ENCODE results near the gene CD74. TPM values are rescaled to one million over a fixed set of nuclear protein-coding genes. Genes with fewer than 3 reads are reported as not detected.

The CD74 gene
- total RNA-seq, 1 experiment from 2014 or later = not detected

- DNase-seq (ENCODE audit: low spot score) = peak; percentile 84
These were observed 2.0 kb downstream of the CD74 start for GRCh38 chr5:150410524-150411244.

DNA sequence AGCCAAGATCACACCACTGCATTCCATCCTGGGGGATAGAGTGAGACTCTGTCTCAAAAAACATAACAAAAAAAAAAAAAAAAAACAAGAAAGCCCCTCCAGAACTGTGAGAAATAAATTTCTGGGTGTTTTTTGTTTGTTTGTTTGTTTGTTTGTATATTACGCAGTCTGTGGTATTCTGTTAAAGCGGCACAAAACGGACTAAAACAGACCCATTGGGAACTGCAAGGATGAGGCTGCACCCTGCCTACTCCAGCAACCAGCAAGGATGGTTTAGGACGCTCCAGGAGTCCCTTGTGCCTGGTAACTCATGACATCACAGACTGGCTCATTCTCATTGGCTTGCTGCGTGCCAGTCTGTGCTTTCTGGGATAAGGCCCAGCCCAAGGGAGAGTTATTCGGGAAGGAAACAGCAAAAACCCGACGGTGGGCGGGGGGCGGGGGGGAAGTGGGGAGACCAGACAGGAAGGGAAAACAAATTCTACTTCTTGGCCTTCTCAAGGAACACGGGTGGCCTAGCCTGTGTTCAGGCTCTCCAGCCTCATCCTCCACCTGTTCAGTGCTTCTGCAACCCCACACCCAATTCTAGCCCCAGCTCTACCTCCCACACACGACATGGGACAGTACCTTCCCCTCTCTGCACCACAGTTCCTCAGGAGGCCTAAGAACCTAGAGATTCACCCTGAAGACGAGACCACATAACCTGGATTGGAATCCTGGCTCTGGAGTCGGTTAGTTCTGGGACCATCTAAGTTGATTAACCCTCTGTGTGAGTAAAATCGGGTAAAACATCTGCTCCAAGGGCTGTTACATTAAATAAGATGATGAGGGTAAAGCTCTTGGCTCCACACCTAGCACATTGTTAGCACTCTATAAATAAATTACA is 2.8 kb downstream of the CD74 start:
- peak; percentile 95 for DNase-seq (ENCODE audit: low spot score)

DNA sequence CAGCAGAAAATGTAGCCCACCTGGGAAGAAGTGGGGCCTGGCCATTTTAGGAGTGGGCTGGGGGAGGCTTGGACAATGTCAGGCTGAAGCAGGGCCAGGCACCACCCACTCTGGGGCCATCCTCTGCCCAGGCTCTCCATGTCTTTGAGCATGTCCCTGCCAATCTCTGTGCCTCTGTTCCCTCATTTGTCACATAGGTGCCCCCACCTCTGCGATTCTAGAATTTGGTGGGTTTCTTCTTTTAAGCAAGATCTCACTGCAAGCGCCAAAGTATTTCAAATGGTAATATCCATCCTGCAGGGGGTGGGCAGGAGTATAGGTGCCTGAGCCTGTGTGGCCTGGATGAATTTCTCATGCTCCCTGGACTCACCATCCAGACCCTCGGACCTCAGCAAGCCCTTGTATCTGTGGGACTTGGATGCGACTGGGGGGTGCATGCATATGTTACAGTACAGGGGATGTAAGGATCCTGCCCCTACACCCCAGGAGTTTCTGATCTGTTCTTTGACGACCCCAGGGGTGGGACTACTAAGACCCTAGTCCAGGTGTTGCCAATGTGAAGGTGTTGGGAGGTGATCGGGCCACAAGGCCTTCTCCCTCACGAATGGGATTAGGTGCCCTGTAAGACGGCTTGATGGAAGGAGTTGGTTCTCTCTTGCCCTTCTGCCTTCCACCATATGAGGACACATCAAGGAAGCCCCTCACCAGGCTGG is 4.3 kb downstream of the CD74 start:
- no peak for DNase-seq (ENCODE audit: low spot score)

DNA sequence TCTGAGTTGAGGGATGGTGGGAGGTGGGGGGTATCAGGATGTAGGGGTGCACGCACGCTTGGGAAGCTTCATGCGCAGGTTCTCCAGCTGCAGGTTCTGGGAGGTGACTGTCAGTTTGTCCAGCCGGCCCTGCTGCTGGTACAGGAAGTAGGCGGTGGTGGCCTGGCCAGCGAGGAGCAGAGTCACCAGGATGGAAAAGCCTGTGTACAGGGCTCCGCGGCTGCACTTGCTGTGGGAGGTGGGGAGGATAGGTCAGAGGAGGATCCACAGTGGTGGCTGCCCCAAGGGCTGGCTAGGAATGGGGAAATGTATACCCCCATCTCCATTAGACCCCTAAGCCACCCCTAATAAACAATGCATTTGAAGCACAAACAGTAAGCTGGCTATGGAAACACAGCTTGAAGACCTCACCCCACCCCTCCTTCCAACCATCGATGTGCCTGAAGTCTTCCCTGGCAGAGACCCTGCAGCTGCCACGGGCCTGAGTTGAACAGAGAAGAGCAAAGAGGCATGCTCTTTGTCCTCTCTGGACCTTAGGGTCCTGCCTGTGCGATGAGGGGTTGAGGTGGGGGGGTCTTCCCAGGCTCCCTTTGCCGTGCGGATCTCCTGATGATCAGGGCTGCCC is 5.5 kb downstream of the CD74 start:
- no peak for DNase-seq (ENCODE audit: low spot score)

DNA sequence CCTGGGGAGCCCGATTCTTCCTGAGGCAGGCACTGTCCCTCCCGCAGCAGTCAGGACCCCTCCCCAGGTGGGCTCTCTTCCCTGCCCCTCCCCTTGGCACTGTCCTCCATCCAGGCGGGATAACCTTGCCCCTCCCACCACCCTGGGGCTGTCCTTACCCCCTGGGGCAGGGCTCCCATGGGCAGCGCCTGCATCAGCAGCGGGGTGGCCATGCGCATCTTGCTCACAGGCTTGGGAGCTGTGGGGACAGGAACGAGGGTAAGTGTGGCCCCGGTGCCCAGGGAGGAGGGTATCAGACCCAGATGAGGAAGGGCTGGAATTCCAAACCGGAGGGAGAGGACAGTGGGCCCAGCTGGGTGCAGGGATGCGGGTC is 6.0 kb downstream of the CD74 start:
- no peak for DNase-seq (ENCODE audit: low spot score)

DNA sequence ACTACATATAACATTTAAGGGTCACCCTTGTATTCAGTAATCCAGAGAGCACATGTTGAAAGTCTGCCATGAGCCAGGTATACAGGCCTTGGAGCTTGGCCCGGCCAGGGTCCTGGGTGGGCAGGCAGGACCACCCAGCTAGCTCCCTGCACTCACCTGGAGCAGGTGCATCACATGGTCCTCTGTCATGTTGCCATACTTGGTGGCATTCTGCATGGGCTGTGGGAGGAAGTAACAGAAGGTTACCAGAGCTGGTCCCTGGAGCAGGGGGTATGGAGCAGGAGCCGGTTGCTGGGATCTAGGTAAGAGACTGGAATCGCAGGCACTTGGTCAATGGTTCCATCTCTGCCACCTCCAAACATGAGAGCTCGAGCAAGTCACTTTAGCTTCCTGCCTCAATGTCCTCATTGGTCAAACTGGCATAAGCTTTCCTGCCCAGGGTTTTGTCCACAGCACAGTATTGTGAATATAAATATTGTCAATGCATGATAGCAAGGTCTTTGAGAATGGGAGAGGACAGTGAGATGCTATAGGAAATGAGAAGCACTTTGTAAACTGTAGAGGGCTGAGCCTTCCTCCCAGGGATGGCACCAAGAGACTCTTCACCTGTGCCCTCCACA is 6.5 kb downstream of the CD74 start:
- DNase-seq (ENCODE audit: low spot score) = no peak

DNA sequence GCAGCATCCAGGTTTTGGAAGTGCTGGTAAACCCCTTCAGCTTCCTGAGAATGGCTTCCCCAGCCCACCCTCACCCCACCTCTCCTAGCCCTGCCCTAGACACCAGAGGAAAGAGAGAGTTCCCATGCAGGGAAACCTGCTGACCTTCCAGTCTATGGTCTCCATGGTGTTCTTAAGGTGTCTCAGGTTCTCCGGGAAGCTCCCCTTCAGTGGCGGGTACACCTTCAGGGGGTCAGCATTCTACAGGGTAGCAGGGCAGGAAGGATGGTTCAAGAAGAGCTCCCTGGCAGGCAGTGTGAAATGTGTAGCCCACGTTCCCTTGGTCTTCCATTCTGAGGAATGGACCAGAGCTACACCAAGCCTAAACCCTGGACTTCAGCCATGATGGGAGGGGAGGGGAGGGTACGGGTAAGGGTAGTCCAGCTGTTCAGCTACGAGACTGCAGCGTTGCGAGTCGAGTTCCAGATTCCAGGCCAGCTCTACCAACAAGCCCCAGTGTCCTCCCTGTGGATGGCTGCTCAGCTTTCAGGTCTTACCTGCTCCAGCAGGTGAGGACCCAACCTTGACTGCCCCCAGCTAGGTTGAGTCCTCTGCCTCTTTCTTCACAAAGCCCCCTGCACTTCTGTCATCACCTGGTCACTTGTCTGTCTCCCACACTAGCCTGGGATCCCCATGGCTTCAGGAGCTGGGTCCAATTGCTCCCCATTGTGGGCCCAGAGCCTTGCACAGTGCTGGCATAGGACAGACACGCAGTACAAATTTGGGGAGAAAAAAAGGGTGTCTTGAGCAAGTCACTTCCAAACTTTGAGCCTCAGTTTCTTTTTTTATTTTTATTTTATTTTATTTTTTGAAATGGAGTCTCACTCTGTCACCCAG is 7.5 kb downstream of the CD74 start:
- no peak for DNase-seq (ENCODE audit: low spot score)

GRCh38 chr5:150404535-150404934 is 8.2 kb downstream of the CD74 start:
- no peak for DNase-seq (ENCODE audit: low spot score)

DNA sequence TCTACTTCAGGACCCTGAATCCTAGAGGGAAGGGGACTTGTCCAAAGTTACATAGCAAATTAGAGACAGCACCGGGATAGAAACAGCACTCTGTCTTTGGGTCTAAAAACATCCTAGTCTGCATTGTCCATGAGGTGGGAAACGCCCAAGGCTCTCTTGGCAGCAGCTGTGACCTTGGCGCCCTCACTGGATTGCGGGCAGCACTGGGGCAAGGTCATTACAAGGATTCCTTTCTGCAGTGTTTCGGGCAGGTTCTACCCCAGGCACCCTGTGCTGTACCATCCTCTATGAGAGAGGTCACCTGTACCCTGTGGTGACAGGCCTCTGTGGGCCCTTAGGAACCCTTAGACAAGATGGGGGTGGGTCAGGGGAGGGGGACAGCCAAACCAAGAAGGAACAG is 8.6 kb downstream of the CD74 start:
- DNase-seq (ENCODE audit: low spot score) = no peak

DNA sequence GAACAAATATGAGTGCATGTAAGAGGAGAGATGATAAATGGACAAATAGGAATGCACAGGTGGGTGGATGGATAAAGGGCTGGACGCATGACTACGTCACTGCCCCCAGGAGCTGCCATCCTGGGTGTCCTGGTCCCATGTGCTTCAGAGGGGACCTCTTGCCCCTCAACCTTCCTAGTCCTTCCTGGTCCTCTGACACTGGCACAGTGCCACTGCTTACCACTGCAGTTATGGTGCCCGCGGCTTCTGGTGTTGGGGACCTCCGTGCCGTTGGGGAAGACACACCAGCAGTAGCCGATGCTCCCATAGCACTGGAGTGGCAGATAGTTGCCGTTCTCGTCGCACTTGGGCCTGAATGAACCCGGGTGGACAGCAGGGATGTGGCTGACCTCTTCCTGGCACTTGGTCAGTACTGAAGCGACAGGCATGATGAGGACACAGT is 9.8 kb downstream of the CD74 start:
- no peak for DNase-seq (ENCODE audit: low spot score)

- no peak for DNase-seq (ENCODE audit: low spot score)
These were observed 10.4 kb downstream of the CD74 start for GRCh38 chr5:150402229-150402773.

GRCh38 chr5:150401376-150402228 is 11.1 kb downstream of the CD74 start:
- DNase-seq (ENCODE audit: low spot score) = no peak

GRCh38 chr5:150401076-150401375 is 11.7 kb downstream of the CD74 start:
- DNase-seq (ENCODE audit: low spot score) = no peak

- no peak for DNase-seq (ENCODE audit: low spot score)
These were observed 12.2 kb downstream of the CD74 start for GRCh38 chr5:150400316-150401075.

DNA sequence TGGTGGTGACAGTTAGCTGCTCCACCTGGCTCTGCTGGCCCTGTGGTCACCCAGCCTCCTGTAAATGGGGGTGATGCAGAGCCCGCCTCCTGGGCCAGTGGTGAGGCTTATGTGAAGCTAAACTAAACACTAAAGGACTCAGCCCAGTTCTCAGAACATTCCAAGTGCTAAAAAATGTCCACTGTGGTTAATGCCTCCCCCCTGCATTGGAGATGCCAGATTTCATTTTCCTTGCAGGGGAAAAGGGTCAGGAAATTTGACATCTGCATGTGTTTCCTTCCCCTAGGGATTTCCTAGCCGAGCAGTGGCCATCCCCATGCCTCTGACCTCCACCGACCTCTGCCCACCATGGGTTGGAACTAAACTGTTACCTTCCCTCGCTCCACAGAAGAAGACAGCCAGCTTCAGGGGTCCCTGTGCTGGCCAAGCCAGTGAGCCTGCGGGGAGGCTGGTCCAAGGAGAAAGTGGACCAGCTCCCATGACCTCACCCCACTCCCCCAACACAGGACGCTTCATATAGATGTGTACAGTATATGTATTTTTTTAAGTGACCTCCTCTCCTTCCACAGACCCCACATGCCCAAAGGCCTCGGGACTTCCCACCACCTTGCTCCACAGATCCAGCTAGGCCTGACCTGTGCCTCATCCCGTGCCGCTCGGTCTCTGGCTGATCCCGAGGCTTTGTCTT is 13.0 kb downstream of the CD74 start:
- DNase-seq (ENCODE audit: low spot score) = no peak

- no peak for DNase-seq (ENCODE audit: low spot score)
These were observed 13.8 kb downstream of the CD74 start for GRCh38 chr5:150398722-150399523.

Measured in A172 (cell line).